Endothelial cell of umbilical vein (primary cell): ENCODE data around the gene SH3TC1. TPM values are rescaled to one million over a fixed set of nuclear protein-coding genes. Genes with fewer than 3 reads are reported as not detected.

Source experiments
- BruUV-seq: library from RNA; stranded (reverse); fragments of 400-500 nt; replicated peaks from 2 replicates; lab custom pipeline; 2021; lab: Mats Ljungman, UMichigan
- CTCF ChIA-PET: fragments of 300-600, 350-600 bp; sonication (Branson Sonifier 250); formaldehyde crosslinking; loops from one replicate; lab custom pipeline; 2021; ENCODE audit warnings: antibody characterized with exemption, inconsistent platforms; lab: Charles Lee
- POLR2A ChIA-PET: fragments of 300-600, 350-600 bp; sonication (Branson Sonifier 250); formaldehyde crosslinking; loops from one replicate; lab custom pipeline; 2021; ENCODE audit warnings: antibody characterized with exemption, inconsistent platforms; lab: Charles Lee
- DNase-seq: peaks from one replicate; pipeline ENCODE4 v3.0.0-alpha.2; 2011; ENCODE audit warnings: low read depth, low spot score
- FAIRE-seq: peaks from 2 replicates; lab custom pipeline; 2011; peaks lifted over from hg19 to GRCh38; lab: Jason Lieb, UNC
- H2AFZ ChIP-seq: 2 replicates; pipeline ENCODE4 v1.6.0; 2012; ENCODE audit warnings: low read depth, low read length, control low read depth, inconsistent platforms
- H3K27ac ChIP-seq: 2 replicates; pipeline ENCODE4 v1.5.1; 2011; ENCODE audit warnings: low read depth, mild to moderate bottlenecking, control low read depth, low read length, moderate library complexity; ENCODE audit not compliant: insufficient read depth
- H3K27me3 ChIP-seq, 2 experiments: 2 replicates each; pipeline versions ENCODE4 v1.6.0 to v1.6.1; 2011; ENCODE audit warnings: low read length in 2 of 2, mixed read lengths in 1 of 2; ENCODE audit not compliant: control insufficient read depth in 2 of 2, insufficient read depth in 2 of 2
- H3K36me3 ChIP-seq, 2 experiments: 2 replicates in 1 of 2; 3 replicates in 1 of 2; pipeline ENCODE4 v1.5.1; 2011; ENCODE audit warnings: low read length in 2 of 2, mild to moderate bottlenecking in 1 of 2, moderate library complexity in 1 of 2; ENCODE audit not compliant: control insufficient read depth in 2 of 2, insufficient read depth in 2 of 2; ENCODE audit errors: extremely low read depth in 1 of 2
- H3K4me1 ChIP-seq: 3 replicates; pipeline ENCODE4 v1.5.1; 2011; ENCODE audit warnings: mild to moderate bottlenecking, low read length; ENCODE audit not compliant: control insufficient read depth, insufficient read depth; ENCODE audit errors: extremely low read depth
- H3K4me2 ChIP-seq: 2 replicates; pipeline ENCODE4 v1.6.1; 2011; ENCODE audit warnings: low read length, control low read depth, mixed read lengths; ENCODE audit not compliant: insufficient read depth
- H3K4me3 ChIP-seq, 3 experiments: fragments of 200-600 bp in 1 of 3; sonication (generic), shearing (Covaris generic) in 1 of 3; replicated peaks in 1 of 3; 2 replicates each; pipeline ENCODE4 v1.5.1; 2011 to 2016; ENCODE audit warnings: control low read depth in 3 of 3, low read length in 3 of 3, mild to moderate bottlenecking in 2 of 3, inconsistent platforms in 1 of 3, low read depth in 1 of 3, moderate library complexity in 1 of 3; ENCODE audit not compliant: insufficient read depth in 1 of 3
- H3K79me2 ChIP-seq: 2 replicates; pipeline ENCODE4 v1.6.0; 2012; ENCODE audit warnings: low read length, inconsistent platforms; ENCODE audit not compliant: control insufficient read depth, insufficient read depth
- H3K9ac ChIP-seq: replicated peaks from 2 replicates; pipeline ENCODE3; 2011; ENCODE audit warnings: low read length, control low read depth; ENCODE audit not compliant: insufficient read depth; ENCODE audit errors: extremely low read depth
- H3K9me1 ChIP-seq: replicated peaks from 3 replicates; pipeline ENCODE4 v1.6.0; 2011; ENCODE audit warnings: mild to moderate bottlenecking, low read length; ENCODE audit not compliant: control insufficient read depth, insufficient read depth; ENCODE audit errors: extremely low read depth
- H3K9me3 ChIP-seq: replicated peaks from 2 replicates; pipeline ENCODE4 v1.5.1; 2012; ENCODE audit warnings: low read length, inconsistent platforms; ENCODE audit not compliant: control insufficient read depth, insufficient read depth
- H4K20me1 ChIP-seq: replicated peaks from 2 replicates; pipeline ENCODE3; 2011; ENCODE audit warnings: mild to moderate bottlenecking, low read length; ENCODE audit not compliant: control insufficient read depth, insufficient read depth; ENCODE audit errors: extremely low read depth
- EZH2 ChIP-seq: IDR thresholded peaks from 2 replicates; pipeline ENCODE4 v1.6.1; 2012; ENCODE audit warnings: borderline replicate concordance, low read depth, mild to moderate bottlenecking, moderate library complexity, low read length, inconsistent platforms; ENCODE audit not compliant: severe bottlenecking
- FOS ChIP-seq: IDR thresholded peaks from 2 replicates; pipeline ENCODE4 v1.6.1; 2011; ENCODE audit warnings: mild to moderate bottlenecking, low read length, moderate library complexity, borderline replicate concordance; ENCODE audit not compliant: insufficient read depth
- MYC ChIP-seq: IDR thresholded peaks from one replicate; pipeline ENCODE4 v1.6.1; 2011; ENCODE audit warnings: mild to moderate bottlenecking, low read depth, low read length
- dilution Hi-C: fragments of 300-500 bp; cut with MboI; formaldehyde crosslinking; loops from one replicate; pipeline ENCODE4 v1.15.0; 2019; ENCODE audit warnings: low sequenced_read_pairs; ENCODE audit not compliant: extremely low pct_ligation_motif_present
- intact Hi-C: fragments of 100-400 bp; cut with micrococcal nuclease; formaldehyde crosslinking; loops from one replicate; pipeline ENCODE4 v1.10.0; 2022
- polyA plus RNA-seq, 4 experiments: library from polyadenylated mRNA; depleted of rRNA in 3 of 4; stranded (reverse) in 3 of 4; unstranded in 1 of 4; fragments of >200 nt; gene quantifications; 2 replicates each; pipeline versions ENCODE4 v1.2.1 to v1.2.3, GENCODE V29; 2011 to 2012; ENCODE audit warnings: missing spikeins in 1 of 4
- total RNA-seq: library from RNA; stranded (reverse); gene quantifications from 2 replicates; pipeline ENCODE4 v1.2.3, GENCODE V29; 2021
- TF ChIP-seq, protein P1 (sequence below): IDR thresholded peaks from 2 replicates; pipeline ENCODE4 v1.6.1; 2011; ENCODE audit not compliant: insufficient read depth, insufficient read length

Gene SH3TC1
- total and polyA plus RNA-seq, 2 donors (not counting 3 experiments of a cell fraction or from before 2014, with no cell fraction given), result 96.5 to 192 TPM

DNA sequence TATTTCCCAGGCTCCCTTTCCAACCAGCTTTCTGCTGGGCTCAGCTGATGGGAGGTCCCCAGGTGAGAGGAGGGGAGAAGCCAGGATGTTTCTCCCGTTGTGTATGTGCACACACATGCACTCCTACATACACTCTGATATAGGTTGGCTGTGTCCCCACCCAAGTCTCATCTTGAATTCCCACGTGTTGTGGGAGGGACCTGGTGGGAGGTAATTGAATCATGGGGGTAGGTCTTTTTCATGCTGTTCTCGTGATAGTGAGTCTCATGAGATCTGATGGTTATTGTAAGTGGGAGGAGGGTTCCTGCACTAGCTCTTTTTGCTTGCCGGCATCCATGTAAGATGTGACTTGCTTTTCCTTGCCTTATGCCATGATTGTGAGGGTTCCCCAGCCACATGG, 58.8 kb downstream of the SH3TC1 start:
- no peaks in the 10 kb centered on the region for H3K9me3 ChIP-seq
- H3K4me1 ChIP-seq, result no peaks in the 10 kb centered on the region
- no peak overlapping the region for H3K9ac ChIP-seq
- no peaks in the 10 kb centered on the region for H3K79me2 ChIP-seq
- H3K36me3 ChIP-seq, result no peaks in the 10 kb centered on the region
- no peak overlapping the region for H3K4me2 ChIP-seq
- FAIRE-seq (no peak), DNase-seq (no peak)
- no peak for TF ChIP-seq FOS
- TF ChIP-seq, protein P1, sequence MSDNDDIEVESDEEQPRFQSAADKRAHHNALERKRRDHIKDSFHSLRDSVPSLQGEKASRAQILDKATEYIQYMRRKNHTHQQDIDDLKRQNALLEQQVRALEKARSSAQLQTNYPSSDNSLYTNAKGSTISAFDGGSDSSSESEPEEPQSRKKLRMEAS, result no peak
- ChIA-PET POLR2A (interaction anchor here (1.0 kb wide), 1 partner anchor 20 kb away, joined by 6 read pairs; no protein-coding TSS in a partner anchor), CTCF (interaction anchor here (0.8 to 1.8 kb wide), 4 partner anchors 9 to 153 kb away, joined by 3 to 8 read pairs (median 4); no protein-coding TSS in a partner anchor)
- no peaks in the 10 kb centered on the region for H4K20me1 ChIP-seq
- peaks cover 0 to 3% of the 10 kb centered on the region in 2 experiments for H3K27me3 ChIP-seq
- no peak overlapping the region for H2AFZ ChIP-seq
- no TSS peak for BruUV-seq
- dilution Hi-C loops (no loop called here), intact Hi-C loops (no loop called here)
- no peaks in the 10 kb centered on the region for H3K9me1 ChIP-seq
- H3K27ac ChIP-seq, result no peak overlapping the region
- no peak overlapping the region for H3K4me3 ChIP-seq

DNA sequence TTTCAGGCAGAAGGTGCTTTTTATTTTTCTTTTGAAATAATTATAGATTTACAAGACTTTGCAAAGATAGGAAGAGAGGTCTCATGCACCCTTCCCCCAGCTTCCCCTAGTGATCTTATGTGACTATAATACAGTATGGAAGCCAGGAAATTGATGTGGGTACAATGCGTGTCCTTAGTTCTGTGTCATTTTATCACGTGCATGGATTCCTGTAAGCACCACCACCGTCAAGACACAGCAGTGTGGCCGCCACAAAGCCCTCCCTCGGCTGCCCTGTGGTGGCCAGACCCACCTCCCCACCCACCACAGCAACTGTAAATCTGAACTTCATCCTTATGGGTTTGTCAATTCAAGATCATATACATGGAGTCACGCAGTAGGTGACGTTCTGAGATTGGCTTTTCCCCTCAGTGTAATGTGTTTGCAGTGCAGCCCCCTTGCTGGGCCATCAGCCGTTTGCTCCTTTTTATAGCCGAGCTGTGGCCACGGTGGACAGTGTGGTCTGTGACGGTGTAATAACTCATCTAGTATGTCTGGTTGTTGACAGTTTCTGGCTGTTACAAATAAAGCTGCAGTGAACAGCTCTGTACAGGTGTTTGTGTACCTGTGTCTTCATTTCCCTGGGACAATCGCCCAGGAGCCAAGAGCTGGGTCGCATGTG, 59.6 kb downstream of the SH3TC1 start:
- Histone ChIP-seq H4K20me1 (no peaks in the 10 kb centered on the region), H3K36me3 (no peaks in the 10 kb centered on the region), H3K27ac (no peak overlapping the region), H3K9me1 (no peaks in the 10 kb centered on the region), H2AFZ (no peak overlapping the region), H3K9me3 (no peaks in the 10 kb centered on the region), H3K27me3 (peaks cover 0 to 3% of the 10 kb centered on the region in 2 experiments), H3K4me3 (no peak overlapping the region), H3K4me2 (no peak overlapping the region), H3K4me1 (no peaks in the 10 kb centered on the region), H3K9ac (no peak overlapping the region), H3K79me2 (no peaks in the 10 kb centered on the region)
- POLR2A ChIA-PET, result interaction anchor here (1.0 kb wide), 1 partner anchor 19 kb away, joined by 6 read pairs; no protein-coding TSS in a partner anchor
- intact Hi-C loops (no loop called here), dilution Hi-C loops (no loop called here)
- no TSS peak for BruUV-seq
- CTCF ChIA-PET, result interaction anchor here (0.7 to 1.8 kb wide), 4 partner anchors 8 to 152 kb away, joined by 3 to 8 read pairs (median 4); no protein-coding TSS in a partner anchor
- DNase-seq, result no peak
- no peak for FAIRE-seq
- TF ChIP-seq MYC (no peak), EZH2 (no peak)
